HG02870 (cell line): Measurements from ENCODE around the gene FGF14.
A peak's percentile ranks its signal among the peaks of the same experiment; 100 is the strongest.

Experiments
- ATAC-seq: cut with Tn5 transposase; IDR thresholded peaks from one replicate; pipeline ENCODE4 v1.9.1; 2021; ENCODE audit warnings: mild to moderate bottlenecking, moderate library complexity; ENCODE audit not compliant: unreplicated experiment

Gene FGF14

DNA sequence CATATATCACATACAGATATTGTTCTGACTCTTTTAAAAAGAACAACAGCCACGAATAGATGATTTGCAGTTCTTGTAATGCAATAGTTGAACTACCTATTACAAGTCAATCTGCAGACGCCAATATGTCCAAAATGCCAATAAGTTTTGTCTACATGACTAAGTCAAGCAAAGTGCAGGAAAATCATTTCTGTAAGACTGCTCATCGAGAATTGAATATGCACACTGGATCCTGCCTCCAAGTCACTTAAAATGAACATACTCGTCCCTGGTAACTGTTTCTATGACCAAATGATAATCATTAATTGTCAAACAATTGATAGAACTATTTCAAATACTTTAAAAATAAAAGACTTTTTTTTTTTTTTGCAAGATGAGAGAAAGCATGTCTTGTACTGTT is 573.7 kb downstream of the FGF14 start:
- ATAC-seq = no peak

DNA sequence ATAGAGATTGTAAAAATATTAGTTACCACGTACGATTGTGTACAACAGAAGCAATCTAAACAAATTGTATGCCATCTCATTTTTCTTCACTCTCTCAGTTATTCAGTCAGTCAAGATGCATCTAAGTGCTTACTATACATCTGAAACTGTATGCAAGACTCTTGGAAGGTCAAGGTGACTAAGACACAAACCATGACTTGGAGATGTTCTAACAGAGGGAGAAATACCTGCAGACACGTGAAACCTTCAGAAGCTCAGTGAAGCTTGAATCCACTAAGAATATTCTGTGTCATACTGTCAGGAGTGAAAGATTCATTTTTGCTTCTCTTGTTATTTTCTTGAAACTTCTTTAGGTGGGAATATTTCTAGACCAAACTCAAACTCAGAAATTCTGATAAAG is 584.0 kb downstream of the FGF14 start:
- peak; percentile 69 for ATAC-seq

DNA sequence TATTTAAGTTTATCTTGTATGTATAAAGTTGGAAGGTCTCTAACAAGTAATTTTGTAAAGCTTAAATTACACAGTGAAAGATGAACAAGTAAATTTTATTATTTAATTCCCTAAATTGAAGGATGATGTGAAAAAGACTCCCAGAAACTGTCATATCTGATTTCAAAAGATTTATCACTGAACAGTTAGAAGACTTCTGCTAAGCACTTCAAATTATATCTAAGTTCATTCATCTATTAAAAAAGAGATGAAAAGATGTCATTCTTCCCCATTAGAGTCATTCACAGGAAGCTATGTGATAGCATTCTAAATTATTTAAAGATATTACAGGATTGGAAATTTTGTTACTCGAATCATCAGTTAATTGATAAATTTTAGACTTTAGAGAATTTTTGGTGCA is 590.0 kb downstream of the FGF14 start:
- ATAC-seq = no peak

DNA sequence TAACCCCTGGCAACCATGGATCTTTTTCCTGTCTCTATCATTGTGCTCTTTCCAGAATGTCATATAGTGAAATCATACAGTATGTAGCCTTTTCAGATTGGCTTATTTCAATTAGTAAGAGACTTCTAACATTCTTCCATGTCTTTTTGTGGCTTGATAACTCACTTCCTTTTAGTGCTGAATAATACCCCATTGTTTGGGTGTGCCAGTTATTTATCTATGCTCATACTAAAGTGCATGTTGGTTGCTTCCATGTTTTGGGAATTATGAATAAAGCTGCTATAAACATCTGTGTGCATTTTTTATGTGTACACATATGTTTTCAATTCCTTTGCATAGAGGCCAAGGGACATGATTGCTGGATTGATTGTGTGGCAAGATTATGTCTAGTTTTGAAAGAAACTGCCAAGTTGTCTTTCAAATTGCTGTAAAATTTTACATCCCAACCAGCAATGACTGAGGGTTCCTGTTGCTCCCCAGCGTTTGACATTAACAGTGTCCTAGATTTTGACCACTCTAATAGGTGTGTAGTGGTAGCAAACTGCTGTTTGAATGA is 590.5 kb downstream of the FGF14 start:
- ATAC-seq = no peak

DNA sequence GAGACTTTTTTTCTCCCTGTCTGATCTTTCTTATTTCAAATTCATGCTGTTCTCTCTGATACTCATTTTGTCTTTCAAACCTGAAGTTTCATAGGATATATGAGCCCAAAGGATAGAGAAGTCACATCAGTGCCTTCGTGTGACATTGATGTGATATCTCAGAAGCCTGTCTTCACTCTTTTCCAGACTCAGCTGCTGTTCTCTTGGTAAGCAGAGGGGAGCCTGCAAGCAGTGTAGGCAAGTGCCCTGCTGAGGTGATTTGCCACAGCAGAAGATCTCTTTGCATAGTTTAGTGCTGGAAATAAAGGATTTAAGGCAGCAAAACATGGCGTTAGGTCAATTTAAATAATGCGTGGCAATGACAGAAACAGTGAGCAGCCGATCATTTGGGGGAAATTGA is 602.7 kb downstream of the FGF14 start:
- ATAC-seq = no peak

DNA sequence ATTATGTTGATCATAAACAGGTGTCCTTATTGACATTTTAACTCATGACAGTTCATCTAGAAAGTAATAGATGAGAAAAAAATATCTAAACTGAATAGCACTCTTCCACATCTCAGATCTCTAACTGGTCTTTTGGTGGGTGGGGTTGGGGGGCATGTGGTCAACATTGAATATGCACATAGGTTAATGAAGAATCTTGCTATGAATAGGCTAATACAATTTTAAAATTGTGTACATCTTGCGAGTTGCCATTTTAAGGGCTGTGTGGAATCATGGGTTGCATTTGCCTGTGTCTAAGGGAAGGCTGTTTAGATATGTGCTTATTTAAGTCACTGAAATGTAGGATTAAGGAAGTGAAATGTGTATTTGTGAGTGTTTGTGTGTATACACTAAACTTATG is 603.4 kb downstream of the FGF14 start:
- no peak for ATAC-seq

DNA sequence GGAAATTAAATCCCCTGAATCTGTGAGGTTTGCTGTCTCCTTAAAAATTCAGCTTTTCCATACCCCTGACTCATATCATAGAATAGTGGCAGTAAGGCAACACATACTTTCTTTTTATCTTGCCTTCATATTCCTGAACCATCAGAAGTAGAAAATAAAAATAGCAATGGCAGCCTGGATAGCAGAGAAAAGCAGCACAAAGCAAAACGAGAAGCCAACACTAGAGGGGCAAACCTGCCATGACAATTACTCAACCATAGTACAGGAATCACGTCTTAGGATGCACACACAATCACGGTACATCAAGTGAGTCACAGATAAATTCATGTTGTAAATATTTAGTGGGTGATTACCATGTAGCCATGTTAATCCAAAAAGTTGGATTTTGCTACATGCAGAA is 606.4 kb downstream of the FGF14 start:
- no peak for ATAC-seq

DNA sequence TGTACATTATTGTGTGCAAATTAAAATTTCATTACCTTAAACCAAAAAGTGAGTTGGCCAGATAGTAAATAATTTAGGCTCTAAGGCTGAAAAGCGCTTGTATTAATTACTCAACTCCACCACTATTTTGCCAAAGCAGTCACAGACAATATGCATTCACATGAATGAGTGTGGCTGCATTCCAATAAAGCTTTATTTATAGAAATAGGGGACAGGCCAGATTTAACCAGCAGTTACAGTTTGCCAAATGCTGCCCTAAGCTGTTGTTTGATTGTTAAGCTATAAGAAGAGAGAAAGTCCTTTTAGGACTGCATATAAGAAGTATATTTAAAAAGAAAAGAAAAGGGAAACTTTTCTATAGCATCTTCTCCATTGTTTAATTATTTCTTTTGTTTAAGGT is 606.8 kb downstream of the FGF14 start:
- ATAC-seq = no peak

DNA sequence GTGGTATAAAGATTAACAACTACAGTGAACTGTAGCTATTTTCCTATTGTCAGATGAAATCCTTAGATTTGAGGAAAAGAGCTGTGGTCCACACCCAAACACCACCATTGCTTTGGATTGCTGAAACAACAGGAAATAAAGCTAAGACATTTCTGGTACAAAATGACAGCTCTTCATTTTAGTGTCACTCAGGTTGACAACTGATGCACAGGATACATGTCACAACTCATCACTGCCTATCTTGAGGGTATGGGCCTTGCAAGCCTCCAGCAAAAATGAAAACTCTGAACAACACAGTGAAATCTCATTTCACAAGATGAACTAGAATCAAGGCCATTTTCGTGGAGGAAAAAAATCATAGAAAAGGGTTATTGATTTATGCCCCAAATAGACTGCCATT is 609.7 kb downstream of the FGF14 start:
- ATAC-seq = no peak

DNA sequence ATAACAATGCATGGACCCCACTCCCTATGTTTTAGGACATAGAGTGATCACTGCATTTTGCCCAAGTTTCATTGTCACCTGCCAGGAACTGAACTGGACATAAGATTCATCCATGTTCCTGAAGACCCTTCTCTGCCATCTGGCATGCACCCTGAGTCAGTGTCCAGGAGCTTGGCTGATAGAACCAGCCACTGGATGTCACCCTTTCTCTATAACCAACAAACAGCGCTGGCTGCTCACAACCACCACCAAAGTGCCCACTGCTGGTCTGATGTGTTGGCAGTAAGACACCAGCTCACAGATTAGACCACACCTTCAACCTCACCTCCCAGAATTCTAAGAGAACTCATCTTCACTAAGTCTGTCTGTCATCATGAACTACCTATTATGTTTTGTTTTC is 616.0 kb downstream of the FGF14 start:
- no peak for ATAC-seq

DNA sequence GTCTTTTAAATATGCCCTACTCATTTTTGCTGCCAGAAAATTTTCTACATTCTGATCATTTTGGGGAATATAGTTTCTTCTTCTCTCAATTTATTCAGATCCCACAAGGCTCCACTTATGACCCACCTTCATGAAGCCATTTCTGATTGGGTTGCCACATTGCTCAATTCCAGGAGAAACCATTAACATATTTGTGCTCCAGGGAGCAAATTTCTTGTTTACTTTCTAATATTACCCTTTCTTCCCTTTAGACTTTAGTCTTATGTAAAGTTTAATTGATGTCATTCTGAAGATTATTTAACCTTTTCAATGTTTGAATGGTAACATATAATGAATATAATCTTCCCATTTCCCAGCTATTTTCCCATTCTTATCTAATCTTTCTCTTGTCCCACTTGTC is 617.5 kb downstream of the FGF14 start:
- no peak for ATAC-seq

DNA sequence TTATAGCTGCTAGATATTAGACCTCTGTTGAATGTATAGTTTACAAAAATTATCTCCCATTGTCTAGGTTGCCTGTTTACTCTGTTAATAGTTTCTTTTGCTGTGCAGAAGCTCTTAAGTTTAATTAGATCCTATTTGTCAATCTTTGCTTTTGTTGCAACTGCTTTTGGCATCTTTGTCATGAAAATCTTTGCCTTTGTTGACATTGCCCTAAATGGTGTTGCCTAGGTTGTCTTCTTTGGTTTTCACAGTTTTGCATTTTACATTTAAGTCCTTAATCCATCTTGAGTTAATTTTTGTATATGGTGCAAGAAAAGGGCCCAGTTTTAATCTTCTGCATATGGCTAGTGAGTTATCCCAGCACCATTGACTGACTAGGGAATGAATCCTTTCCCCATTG is 618.3 kb downstream of the FGF14 start:
- no peak for ATAC-seq

DNA sequence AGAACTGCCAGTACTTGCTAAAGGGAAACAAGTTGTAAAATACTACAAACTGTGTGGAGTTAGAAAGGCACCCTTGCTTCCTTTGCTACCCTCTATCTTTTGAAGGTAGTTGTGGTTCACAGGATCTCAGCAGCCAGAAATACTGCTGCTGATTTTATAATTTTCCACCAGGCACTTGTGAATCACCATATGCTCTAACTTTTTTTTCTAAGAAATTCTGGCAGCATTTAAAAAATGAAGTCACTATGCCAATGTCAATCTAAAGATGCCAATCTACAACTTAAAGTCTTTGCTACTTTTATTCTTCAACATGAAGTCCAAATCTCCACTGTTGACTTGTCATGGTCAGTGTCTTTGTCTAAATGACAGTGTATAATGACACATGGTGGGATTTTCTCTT is 621.6 kb downstream of the FGF14 start:
- ATAC-seq = no peak

DNA sequence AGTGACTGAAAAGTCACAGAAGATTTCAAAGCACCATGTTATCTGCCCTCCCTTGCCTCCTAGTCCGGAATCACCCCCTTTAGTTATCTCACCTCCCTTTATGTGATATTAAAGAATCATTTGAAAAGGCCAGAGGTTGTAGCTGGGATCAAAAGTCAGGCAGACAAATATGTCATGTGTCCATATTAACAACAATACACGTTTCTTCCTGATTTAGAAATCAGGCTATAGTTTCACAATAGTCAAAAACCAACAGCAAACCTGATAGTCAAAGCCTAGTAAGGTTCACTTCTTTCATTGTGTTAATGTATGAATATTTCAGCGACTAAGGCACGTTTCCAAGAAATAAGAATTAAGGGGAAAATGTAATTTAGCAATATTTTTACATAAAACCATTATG is 622.7 kb downstream of the FGF14 start:
- ATAC-seq = no peak

DNA sequence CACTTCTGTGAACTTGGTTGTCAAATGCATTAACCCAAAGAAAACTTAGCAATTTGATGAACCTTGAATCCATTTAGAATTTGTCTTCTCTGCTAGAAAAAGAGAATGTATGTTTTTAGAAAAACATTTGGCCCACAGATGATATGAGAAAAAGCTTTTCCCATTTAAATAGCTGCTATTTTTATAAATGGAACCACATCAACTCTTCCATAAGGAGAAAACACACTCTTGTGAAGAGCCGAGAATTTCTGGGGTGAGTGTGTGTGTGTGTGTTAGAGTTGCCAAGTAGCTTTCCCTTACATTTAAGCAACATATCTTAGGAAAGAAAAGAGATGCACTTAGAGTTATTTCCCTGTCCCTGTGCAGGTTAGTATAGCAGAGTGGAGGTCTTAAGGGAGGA is 626.6 kb downstream of the FGF14 start:
- no peak for ATAC-seq

DNA sequence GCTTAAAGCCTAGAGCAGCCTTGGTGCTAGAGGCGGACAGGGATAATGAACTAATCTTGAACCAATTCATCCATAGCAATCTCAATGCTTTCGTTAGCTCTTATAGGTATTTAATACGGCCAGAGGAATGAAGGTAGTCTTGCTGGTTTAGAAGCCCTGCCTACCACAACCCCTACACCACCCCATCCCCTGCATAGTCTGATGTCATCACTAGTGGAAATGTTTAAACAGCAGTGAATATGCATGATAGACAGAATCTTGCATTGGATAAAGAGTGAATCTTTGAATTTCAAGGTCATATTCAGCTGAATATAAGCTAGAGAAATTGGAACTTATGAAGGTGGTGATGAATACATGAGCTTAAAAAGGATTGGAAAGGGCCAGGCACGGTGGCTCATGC is 627.5 kb downstream of the FGF14 start:
- ATAC-seq = no peak

DNA sequence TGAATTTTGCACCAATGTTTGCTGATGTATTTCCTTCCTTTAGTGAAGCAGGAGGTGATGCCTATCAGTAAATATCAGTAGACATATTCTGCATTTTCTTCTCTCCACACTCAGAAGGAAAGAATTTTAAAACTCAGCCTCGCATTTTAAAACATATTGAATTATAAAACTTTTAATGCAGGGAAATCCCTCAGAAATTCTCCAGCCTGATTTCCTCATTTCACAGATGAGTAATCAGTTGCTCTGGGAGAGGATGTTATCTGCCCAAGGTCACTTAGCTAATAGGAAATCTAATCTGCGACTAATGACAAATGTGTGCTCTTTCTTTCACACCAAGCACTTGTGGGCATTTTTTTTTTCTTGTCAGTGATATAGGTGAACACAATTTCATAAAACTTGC is 628.8 kb downstream of the FGF14 start:
- no peak for ATAC-seq

DNA sequence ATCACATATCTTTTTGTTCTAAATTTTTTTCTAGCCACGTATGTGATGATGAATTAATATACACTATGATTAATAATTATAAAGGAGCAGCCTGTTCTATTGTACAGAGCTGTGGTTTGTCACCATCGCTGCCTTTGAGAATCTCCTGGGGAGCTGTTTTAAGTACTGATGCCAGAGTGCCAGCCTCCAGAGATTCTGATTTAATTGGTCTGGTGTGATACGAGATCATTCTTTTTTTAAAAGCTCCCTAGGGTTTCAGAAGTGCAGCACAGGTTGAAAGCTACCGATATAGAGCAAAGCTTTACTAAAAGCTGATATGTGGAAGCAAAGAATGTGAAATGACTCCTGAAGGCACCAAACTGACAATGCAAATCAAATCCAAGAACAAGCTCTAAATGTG is 634.7 kb downstream of the FGF14 start:
- ATAC-seq = no peak

DNA sequence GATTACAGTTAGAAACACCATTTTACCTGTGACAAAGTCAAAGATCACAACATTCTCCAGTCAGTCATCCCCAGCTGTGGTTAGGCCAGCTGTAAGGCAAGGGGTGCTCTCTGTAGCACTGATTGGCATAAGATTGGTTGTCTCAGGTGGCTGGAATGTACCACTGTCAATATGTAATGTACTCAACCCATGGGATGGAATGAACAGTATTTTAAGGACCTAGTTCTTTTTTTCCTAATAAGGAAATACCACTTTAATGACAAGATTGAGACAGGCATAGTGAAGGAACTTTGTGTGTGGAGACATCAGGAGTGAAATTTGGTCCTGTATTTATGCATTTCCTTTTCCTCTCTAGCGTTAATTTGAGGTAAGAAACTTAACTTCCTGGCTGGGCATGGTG is 638.7 kb downstream of the FGF14 start:
- no peak for ATAC-seq

DNA sequence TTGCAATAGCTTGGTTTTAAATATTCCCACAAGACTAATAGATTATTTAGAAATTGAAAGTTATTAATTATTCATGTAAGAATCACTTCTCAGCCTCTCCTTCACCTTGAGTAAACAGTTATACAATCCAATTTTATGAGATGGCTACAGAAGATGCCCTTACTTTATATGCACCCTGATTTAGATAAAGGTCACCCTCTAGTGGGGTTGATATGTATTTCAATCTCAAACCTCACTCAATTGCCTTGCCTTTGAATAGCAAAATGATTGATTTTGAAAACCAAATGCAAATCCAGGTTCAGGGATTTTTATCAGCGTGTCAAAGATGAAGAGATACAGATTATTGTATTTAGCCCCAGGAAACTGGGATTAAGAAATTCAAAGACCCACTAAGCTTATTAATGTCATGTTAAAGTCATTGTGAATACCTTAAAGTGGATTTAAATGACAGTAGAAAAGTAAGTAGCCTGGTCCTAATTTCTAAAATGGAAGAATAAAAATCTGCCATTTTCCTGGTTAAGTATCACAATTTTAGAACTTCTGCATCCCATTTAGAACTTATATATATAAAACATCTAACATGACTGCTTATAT is 644.3 kb downstream of the FGF14 start:
- peak; percentile 81 for ATAC-seq

DNA sequence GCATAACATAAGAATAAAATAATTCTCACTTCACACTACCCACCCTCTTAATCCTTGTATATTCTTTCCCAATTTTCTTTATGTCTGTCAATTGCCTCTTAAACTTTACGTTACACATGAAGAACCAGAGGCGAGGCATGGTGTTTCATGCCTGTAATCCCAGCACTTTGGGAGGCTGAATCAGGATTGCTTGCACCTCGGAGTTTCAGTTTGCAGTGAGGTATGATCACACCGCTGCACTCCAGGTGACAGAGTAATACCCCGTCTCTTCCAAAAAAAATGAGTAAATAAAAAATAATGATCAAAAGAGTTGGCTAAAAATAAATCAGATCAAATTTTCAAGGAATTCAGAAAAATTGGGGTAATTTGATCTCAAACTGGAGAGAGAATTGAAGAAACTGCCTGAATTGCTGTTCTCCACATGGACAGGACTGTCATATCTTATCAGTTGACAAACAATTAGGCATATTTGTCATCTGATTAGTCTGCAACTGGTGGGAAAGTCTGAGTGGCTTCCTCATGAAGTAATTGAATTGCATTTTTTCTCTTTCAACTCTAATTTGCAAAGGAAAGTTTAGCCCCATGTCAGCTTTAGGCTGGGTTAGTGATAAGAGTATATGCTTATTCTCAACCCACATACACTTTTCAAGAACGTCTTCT is 646.5 kb downstream of the FGF14 start:
- no peak for ATAC-seq

DNA sequence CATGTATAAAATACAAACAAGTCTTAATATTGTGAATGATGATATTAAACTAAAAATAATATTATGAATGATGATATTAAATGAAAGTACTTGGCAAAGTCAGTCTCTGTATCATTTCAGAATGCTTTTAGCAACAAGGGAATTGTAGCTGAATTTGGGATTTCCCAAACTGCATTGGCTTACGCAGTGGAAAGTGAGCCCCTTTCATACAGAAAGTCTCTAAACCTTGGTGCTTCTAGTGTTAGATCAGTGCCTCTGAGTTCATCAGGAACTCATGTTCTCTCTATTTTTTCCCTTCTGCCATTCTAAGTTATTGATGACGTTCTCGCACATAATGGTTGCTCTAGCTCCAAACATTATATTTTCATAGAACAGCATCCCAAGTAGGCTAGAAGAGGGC is 649.4 kb downstream of the FGF14 start:
- ATAC-seq = no peak

DNA sequence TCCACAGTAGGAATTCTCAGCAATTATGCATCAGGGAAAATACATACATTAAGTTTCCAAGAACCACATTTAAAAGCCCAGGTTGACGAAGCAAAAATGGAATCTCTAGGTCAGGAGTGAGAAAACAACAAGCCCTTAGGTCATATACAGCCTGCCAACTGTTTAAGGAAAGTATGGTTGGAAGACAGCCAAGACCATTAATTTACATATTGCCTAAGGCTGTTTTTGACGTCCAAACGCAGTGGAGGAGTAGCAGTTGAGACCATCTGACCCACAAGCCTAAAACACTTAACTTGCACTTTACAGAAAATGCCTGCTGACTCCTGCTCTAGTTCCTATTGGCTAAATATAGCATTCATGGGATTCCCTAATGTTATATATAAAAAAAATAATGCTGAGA is 650.4 kb downstream of the FGF14 start:
- ATAC-seq = peak; percentile 41
